Parathyroid adenoma (tissue), 2 donors: ENCODE data around the gene PTRHD1.

Experiments
- H2AFZ ChIP-seq: fragments of 300-600 bp; sonication (generic); one replicate; pipeline ENCODE4 v1.7.0; 2017; ENCODE audit warnings: antibody characterized with exemption, mild to moderate bottlenecking
- H3K27ac ChIP-seq: fragments of 300-600 bp; sonication (generic); one replicate; pipeline ENCODE4 v1.7.0; 2017
- H3K27me3 ChIP-seq: fragments of 300-600 bp; sonication (generic); one replicate; pipeline ENCODE4 v1.7.0; 2017; ENCODE audit warnings: low read length; ENCODE audit not compliant: control insufficient read depth, insufficient read depth
- H3K36me3 ChIP-seq: fragments of 300-600 bp; sonication (generic); one replicate; pipeline ENCODE4 v1.7.0; 2017; ENCODE audit warnings: low read length; ENCODE audit not compliant: control insufficient read depth, insufficient read depth
- H3K4me1 ChIP-seq: fragments of 300-600 bp; sonication (generic); one replicate; pipeline ENCODE4 v1.7.0; 2017; ENCODE audit warnings: control low read depth
- H3K4me2 ChIP-seq: fragments of 300-600 bp; sonication (generic); one replicate; pipeline ENCODE4 v1.7.0; 2017; ENCODE audit warnings: low read length
- H3K4me3 ChIP-seq: fragments of 300-600 bp; sonication (generic); one replicate; pipeline ENCODE4 v1.7.0; 2017; ENCODE audit warnings: low read depth, low read length
- H3K79me2 ChIP-seq: fragments of 300-600 bp; sonication (generic); one replicate; pipeline ENCODE4 v1.7.0; 2017; ENCODE audit warnings: control low read depth
- H3K9ac ChIP-seq: fragments of 300-600 bp; sonication (generic); one replicate; pipeline ENCODE4 v1.7.0; 2017; ENCODE audit warnings: mild to moderate bottlenecking
- H3K9me3 ChIP-seq: fragments of 300-600 bp; sonication (generic); one replicate; pipeline ENCODE4 v1.7.0; 2017; ENCODE audit warnings: low read length; ENCODE audit not compliant: control insufficient read depth
- CTCF ChIP-seq: fragments of 300-600 bp; sonication (generic); IDR thresholded peaks from one replicate; pipeline ENCODE4 v1.7.0; 2017; ENCODE audit warnings: antibody characterized with exemption, mild to moderate bottlenecking
- donor health status: primary hyperparathyroidism.

PTRHD1 gene

DNA sequence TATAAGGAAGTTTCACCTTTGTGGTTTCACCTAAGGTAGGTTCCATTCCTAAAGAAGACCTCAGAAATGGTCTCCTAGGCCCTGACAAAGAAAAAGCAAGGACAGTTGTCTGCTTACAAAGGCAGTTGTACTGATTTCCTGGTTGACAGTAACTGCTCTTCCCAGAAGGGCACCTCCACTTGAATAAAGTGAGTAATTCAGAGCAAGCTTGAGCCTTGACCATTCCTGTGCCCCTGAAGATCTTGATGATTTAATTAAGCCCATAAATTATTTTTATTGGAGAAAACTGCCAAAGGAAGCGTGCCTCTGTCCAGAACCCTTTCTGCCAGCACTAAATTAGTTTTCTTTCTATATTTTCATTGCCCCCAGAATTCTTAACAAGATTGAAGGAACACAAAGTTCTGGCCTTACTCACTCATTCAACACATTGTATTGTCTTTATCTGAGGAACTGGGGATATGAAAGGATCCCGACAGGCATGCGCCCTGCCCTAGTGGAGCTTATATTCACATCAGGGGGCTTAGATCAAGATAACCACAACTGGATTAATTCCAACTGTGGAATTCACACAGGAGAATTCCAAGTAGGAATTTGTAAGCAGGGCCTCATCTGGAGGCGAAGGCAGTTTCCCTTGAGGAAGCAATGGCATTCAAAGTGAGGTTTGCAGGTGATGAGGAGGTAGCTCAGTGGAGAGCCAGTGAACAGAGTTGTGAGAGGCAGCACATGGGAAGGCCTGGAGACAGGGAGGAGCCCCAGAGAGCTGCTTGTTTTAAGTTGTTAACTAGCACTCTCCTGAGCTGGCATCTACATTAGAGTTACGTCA is 21.2 kb downstream of the PTRHD1 start:
- no peak overlapping the region for H3K4me2 ChIP-seq
- H3K36me3 ChIP-seq, result no peaks in the 10 kb centered on the region
- no peak overlapping the region for H3K4me3 ChIP-seq
- no peaks in the 10 kb centered on the region for H3K79me2 ChIP-seq
- no peaks in the 10 kb centered on the region for H3K9me3 ChIP-seq
- no peak for TF ChIP-seq CTCF
- no peaks in the 10 kb centered on the region for H3K4me1 ChIP-seq
- H3K27me3 ChIP-seq, result no peaks in the 10 kb centered on the region
- no peak overlapping the region for H3K27ac ChIP-seq
- H3K9ac ChIP-seq, result no peak overlapping the region
- no peak overlapping the region for H2AFZ ChIP-seq

DNA sequence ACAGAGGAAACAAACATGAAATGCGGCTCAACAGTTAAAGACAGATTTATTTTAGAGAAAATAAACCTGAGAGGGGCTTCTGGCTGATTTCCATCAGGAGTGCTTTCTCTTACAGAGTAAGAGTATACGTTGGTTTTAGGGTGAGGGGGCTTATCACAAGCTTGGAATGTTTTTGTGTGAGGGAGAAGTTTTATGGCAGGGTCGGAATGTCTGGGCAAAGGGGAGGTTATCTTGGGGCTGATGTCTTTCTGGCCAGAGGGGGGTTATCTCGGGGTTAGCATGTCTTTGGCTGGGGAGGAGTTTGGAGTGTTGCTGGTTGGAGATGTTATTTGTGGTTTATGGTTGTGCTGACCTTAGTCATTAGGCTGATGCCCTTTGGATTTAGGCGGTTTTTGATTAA is 22.1 kb downstream of the PTRHD1 start:
- no peak overlapping the region for H2AFZ ChIP-seq
- no peak overlapping the region for H3K4me2 ChIP-seq
- TF ChIP-seq CTCF, result no peak
- H3K27ac ChIP-seq, result no peak overlapping the region
- H3K27me3 ChIP-seq, result no peaks in the 10 kb centered on the region
- H3K36me3 ChIP-seq, result no peaks in the 10 kb centered on the region
- no peaks in the 10 kb centered on the region for H3K9me3 ChIP-seq
- H3K79me2 ChIP-seq, result no peaks in the 10 kb centered on the region
- H3K9ac ChIP-seq, result no peak overlapping the region
- no peaks in the 10 kb centered on the region for H3K4me1 ChIP-seq
- no peak overlapping the region for H3K4me3 ChIP-seq

GRCh38 chr2:24768601-24769000 is 24.6 kb downstream of the PTRHD1 start:
- Histone ChIP-seq H3K4me2 (no peak overlapping the region), H3K27ac (no peak overlapping the region), H3K9me3 (no peaks in the 10 kb centered on the region), H3K27me3 (no peaks in the 10 kb centered on the region), H3K36me3 (no peaks in the 10 kb centered on the region), H3K79me2 (no peaks in the 10 kb centered on the region), H2AFZ (no peak overlapping the region), H3K4me3 (no peak overlapping the region), H3K4me1 (no peaks in the 10 kb centered on the region), H3K9ac (no peak overlapping the region)
- TF ChIP-seq CTCF, result no peak

- H3K27ac ChIP-seq, result no peak overlapping the region
- no peak for TF ChIP-seq CTCF
- no peaks in the 10 kb centered on the region for H3K27me3 ChIP-seq
- H3K4me2 ChIP-seq, result no peak overlapping the region
- H2AFZ ChIP-seq, result no peak overlapping the region
- H3K9me3 ChIP-seq, result no peaks in the 10 kb centered on the region
- no peaks in the 10 kb centered on the region for H3K36me3 ChIP-seq
- no peaks in the 10 kb centered on the region for H3K79me2 ChIP-seq
- no peak overlapping the region for H3K4me3 ChIP-seq
- no peak overlapping the region for H3K9ac ChIP-seq
- no peaks in the 10 kb centered on the region for H3K4me1 ChIP-seq
Measured at GRCh38 chr2:24768013-24768412, 25.2 kb downstream of the PTRHD1 start.

- H3K27me3 ChIP-seq, result no peaks in the 10 kb centered on the region
- no peak for TF ChIP-seq CTCF
- no peak overlapping the region for H3K9ac ChIP-seq
- no peak overlapping the region for H3K4me3 ChIP-seq
- H3K79me2 ChIP-seq, result no peaks in the 10 kb centered on the region
- H2AFZ ChIP-seq, result no peak overlapping the region
- no peaks in the 10 kb centered on the region for H3K9me3 ChIP-seq
- H3K4me1 ChIP-seq, result peaks cover 2% of the 10 kb centered on the region
- no peak overlapping the region for H3K4me2 ChIP-seq
- no peaks in the 10 kb centered on the region for H3K36me3 ChIP-seq
- no peak overlapping the region for H3K27ac ChIP-seq
Measured at GRCh38 chr2:24766609-24767008, 26.6 kb downstream of the PTRHD1 start.
